GM21526 (cell line): ENCODE data around the gene CBX4.

Experiments
- ATAC-seq: cut with Tn5 transposase; IDR thresholded peaks from one replicate; pipeline ENCODE4 v1.9.1; 2021; ENCODE audit warnings: moderate library complexity; ENCODE audit not compliant: unreplicated experiment, low FRiP score

The CBX4 gene

DNA sequence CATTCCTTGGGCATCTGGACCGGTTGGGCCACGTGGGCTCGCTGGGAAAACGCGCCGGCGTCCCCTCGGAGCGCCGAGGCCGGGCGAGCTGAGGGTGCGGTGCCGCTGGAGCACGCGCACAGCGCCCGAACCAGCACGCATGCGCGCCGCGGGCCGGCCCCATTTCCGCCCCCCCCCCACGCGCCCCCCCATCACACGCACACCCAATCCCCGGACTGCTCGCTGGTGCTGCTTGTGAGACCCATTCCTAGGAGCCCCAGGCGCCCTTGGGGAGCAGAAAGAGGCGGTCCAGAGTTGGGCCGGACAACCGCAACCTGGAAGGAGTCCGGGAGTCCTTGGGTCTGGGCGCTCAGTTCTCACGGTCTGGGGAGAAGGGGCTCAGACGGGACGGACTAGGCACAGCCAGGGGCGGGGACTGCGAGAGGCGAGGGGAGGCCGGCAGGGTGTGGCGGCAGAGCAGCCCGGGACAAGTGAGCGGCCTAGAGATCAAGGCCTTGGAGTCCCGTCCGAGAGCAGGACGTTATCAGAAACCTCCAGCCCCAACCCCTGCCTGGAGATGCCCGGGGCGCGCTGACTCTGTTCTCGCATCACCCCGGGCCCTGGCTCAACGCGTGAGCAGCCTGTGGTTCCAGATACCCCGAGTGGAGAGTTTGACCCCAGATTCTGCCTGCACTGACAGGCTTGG lies 36.4 kb downstream of the CBX4 start:
- no peak for ATAC-seq

- ATAC-seq = no peak
Measured at GRCh38 chr17:79802039-79802735, 37.1 kb downstream of the CBX4 start.

- no peak for ATAC-seq
Measured at GRCh38 chr17:79801156-79802038, 37.8 kb downstream of the CBX4 start.

- no peak for ATAC-seq
Measured at GRCh38 chr17:79800325-79801155, 38.7 kb downstream of the CBX4 start.

- no peak for ATAC-seq
Measured at GRCh38 chr17:79799538-79800324, 39.5 kb downstream of the CBX4 start.

GRCh38 chr17:79799174-79799537 lies 40.1 kb downstream of the CBX4 start:
- ATAC-seq = no peak

DNA sequence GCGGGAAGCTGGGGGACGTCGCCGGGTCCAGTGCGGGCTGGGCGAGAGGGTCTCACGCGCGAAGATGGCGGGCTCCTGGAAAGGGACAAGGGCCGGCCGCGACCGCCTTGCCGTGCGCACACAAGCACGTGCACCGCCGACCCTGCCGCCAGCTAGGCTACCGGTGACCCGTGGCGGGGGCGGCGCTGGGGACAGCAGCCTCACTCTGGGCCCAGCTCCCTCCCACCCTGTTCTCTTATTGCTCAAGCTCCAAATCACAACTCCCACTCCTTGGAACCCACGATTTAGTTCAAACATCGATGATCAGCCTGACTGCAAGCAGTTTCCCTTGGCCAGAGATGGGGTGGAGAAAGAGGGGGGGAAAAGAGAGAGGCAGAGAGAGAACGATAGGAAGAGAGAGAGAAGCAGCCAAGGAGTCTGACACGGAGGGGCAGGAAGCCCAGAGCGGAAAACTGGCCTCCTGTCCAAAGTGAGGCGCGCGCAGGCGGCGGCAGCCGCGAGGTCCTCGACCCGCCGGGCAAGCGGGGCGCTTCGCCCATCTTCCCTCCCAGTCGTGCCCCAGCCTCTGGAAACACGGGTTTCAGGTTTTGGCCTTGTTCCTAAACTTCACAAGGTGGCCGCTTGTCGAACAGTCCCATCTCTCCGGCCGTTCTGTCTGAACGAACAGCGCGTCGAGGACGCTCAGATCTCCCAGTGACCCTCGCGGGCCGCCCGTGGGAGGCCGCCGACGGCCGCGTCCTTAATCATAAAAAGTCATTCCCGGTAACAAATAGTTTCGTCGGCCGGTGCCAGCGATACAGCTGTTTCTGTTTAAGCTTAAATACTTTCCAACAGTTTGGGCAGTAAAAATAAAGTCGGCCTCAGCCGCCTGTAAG lies 40.7 kb downstream of the CBX4 start:
- no peak for ATAC-seq

DNA sequence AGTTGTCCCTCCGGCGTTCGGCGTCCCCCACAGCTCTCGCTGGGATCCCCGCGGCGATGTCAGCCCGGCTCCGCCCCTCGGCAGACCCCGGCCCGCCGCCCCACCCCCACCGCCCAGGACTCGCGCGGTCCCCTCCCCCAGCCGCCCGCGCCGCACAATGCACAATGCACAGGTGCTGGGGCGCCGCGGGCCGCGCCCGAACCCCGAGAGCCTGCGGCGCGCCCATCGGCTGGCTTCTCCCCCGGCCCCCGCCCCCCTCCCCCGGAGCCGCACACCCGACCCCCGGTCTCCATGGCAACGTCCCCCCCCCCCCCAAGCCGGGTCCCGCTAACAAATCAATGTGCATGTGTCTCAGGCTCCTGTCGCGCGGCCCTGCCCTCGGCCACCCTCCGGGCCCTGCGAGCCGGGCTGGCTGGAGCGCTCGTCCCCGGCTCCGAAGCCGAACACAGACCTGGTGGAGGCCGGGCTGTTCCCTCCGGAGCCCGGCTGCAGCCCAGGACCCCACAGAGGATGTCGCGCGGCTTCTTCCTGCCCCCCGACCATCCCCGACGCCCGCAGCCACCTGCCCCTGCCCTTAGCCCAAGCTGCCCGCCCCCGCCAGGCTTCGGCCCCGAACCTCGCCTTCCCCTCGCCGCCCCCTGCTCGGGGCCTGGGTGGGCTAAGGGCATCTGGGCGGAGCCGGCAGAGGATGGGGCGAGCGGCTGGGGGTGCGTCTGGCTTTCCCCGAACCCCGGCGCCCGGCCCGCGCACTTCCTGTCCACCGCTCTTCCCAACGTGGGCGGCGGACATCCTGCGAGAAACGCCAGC lies 41.5 kb downstream of the CBX4 start:
- ATAC-seq = no peak

GRCh38 chr17:79796763-79797491 lies 42.3 kb downstream of the CBX4 start, which contains the start of gene CBX8:
Gene CBX8 (minus strand): TSS chr17:79797077. CDS start chr17:79796998, 79 bp downstream.
- ATAC-seq = peak; percentile 70

GRCh38 chr17:79796444-79796762 lies 42.8 kb downstream of the CBX4 start:
- no peak for ATAC-seq

- ATAC-seq = no peak
Measured at GRCh38 chr17:79795795-79796443, 43.3 kb downstream of the CBX4 start.

DNA sequence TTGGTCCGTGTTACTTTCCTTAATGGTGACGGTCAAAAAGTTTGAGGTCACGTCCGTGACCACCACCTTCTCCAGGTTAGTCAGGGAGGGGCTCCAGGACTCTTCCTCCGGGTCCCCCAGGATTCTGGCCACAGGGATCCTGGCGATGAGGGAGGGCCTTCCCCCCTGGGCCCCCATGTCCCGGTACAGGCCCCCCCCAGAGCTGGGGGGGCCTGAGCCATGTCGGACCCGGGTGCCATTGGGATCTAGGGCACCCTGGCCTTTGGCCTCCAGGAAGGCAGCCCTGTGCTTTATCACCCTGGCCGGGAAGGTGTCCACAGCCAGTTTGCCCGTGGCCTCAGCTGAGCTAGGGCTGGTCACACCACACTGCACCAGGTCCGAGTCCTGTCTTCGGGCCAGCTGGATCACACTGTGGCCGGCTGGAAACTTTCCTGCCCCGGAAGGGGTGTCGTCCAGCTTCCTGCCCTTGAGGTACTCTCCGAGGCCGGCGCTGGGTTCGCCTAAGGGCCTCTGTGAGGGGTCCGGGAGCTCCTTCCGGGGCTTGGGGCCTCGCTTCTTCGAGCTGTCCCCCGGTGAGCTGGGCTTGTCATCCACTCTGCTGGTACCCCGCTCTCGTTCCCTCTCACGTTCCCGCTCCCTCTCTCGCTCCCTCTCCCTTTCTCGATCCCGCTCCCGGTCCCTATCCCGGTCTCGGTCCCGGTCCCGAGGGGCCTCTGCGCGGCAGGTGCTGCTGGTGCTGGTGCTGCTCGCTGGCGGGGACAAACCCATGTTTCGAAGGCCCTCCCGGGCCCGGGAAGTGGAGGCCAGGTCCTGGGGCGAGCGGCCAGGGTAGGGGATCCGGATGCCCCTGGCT lies 44.4 kb downstream of the CBX4 start:
- no peak for ATAC-seq

DNA sequence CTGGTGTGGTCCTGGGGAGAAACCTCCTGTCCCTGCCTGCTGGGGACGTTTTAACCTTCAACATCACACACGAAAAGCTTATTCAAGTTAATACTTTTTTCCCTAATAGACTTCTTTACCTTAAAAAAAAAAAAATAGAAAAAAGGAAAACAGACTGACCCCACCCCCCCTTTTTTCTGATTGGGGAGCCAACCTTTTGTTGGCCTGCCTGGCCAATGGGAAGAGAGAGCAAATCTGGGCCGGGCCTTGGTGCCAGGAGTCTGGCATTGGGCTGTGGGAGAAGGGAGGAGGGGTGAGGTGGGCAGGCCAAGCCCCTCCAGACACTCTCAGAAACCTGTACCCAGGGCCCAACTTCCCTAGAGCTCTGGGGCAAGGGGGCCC lies 45.3 kb downstream of the CBX4 start:
- no peak for ATAC-seq

DNA sequence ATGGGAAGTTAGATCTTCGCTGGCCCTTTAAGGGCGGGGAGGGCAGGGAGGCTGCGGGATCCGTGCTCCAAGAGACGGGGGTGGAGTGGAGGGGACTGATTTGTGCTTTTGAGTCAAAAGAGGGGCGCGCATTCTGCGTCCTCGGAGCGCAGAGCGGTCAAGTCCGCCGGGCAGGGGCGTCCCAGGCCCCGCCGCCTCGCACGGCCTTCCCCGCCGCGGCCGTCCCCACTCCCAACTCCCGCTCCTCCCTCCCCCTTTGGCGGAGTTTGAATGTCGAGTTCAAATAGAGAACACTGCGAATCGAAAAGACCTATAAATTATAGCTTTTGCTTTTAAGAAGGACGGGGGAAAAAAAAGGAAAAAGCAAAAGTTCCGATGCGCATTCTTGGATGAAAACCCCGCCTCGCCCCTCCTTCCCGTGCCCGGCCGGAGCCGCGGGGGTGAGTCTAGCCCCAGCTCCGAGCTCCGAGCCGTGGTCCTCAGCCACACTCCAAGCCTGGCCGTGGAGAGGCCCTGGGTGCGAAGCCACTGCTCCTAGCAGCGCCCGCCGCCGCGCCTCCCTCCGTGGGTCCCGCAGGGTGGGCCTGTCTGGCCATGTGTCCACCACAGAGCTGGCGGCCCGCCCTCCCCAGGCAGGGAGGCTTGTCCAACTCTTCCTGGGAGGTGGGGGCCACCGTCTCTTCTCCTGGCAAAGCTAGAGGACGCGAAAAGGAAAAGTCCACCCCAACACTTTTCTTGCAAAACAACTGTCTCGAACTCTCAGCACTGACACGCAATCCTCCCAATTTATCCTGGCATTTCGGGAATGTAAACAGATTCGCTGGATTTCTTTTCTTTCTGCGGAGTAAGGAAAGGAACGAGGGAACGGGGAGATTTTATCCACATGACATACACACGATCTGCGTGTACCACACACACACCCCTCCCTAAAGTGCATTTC lies 46.0 kb downstream of the CBX4 start:
- ATAC-seq = no peak

DNA sequence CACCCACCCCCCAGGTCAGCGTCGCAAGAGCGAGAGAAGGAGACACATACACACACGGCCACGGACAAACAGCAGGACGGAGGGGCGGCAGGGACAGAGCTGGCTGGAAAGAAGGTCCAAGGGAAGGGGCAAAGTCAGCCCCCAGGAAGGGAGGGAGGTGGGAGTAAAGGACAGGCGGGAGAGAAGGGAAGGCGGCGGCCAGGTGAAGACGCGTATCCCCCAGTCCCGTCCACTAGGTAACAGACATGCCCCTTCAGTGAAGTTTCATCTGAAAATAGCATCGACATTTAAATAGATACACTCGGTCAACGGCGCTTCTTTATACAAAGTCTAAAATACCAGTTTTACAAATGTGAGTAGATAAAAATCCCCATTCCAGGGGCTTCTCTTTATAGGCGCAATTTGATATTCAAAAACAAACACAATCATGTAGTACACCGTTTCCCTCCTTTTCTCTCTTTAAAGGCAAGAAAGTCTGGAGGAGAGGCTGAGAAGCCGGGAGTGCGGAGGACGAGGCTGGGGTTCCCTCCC lies 46.8 kb downstream of the CBX4 start:
- ATAC-seq = no peak
